ENCODE data around the gene SERPINI1. TPM values are rescaled to one million over a fixed set of nuclear protein-coding genes. Genes with fewer than 3 reads are reported as not detected.

SERPINI1 gene
- total and polyA plus RNA-seq, 2 of the 8 experiments (the other 6 are each of a cell fraction or from before 2014, with no cell fraction given), result 5.3 to 9.9 TPM

- Histone ChIP-seq H3K79me2 (ENCODE audit: control insufficient read depth in 1 of 2, insufficient read depth in 2 of 2, low read length in 2 of 2) (no peaks in the 10 kb centered on the region), H3K23ac (ENCODE audit: insufficient read length) (no peak overlapping the region), H2AK5ac (ENCODE audit: low read depth, low read length) (no peak overlapping the region), H3K9ac (replicated peaks in 1 of 4; ENCODE audit: extremely low read depth in 1 of 4, low read depth in 3 of 4, low read length in 3 of 4) (peak overlapping the region in 1 of 4 experiments; percentile 34; a peak in 1 of 7 replicates), H3K27ac (ENCODE audit: low read depth, low read length) (no peak overlapping the region), H2AFZ (ENCODE audit: low read length) (no peak overlapping the region), H2BK120ac (replicated peaks; ENCODE audit: low read depth, low read length) (no peak overlapping the region), H3K4me2 (ENCODE audit: insufficient read depth in 1 of 2, low read depth in 2 of 2, low read length in 2 of 2) (no peak overlapping the region), H2BK5ac (ENCODE audit: low read depth, low read length) (no peak overlapping the region), H3K4ac (replicated peaks; ENCODE audit: insufficient read length, low read depth, low read length) (no peak overlapping the region), H4K8ac (ENCODE audit: extremely low read depth, insufficient read depth, low read length) (no peak overlapping the region), H3K27me3 (replicated peaks in 1 of 4; ENCODE audit: control insufficient read depth in 3 of 4, extremely low read depth in 1 of 4, insufficient read depth in 3 of 4, low read length in 3 of 4) (no peaks in the 10 kb centered on the region), H4K5ac (ENCODE audit: insufficient read length, low read depth, low read length) (no peak overlapping the region), H2BK12ac (ENCODE audit: low read depth, low read length) (no peak overlapping the region), H3K4me3 (ENCODE audit: extremely low read depth in 1 of 4, insufficient read depth in 2 of 4, low read depth in 3 of 4, low read length in 4 of 4) (no peak overlapping the region), H3K18ac (ENCODE audit: extremely low read depth, low read length) (no peak overlapping the region), H3K23me2 (ENCODE audit: low read depth, low read length) (no peaks in the 10 kb centered on the region; the same call in 1 of the 2 replicates), H3K79me1 (ENCODE audit: low read depth, low read length) (no peaks in the 10 kb centered on the region; the same call in 1 of the 2 replicates), H2BK15ac (ENCODE audit: low read length) (no peak overlapping the region), H4K20me1 (replicated peaks in 1 of 2; ENCODE audit: control insufficient read depth in 1 of 2, insufficient read depth in 2 of 2, low read length in 2 of 2) (no peaks in the 10 kb centered on the region), H3K9me3 (ENCODE audit: insufficient read depth in 2 of 2, low read depth in 1 of 2, low read length in 1 of 2) (no peaks in the 10 kb centered on the region), H3K14ac (ENCODE audit: insufficient read length) (no peak overlapping the region), H3K4me1 (replicated peaks in 1 of 4; ENCODE audit: control insufficient read depth in 3 of 4, insufficient read depth in 4 of 4, low read length in 3 of 4) (no peaks in the 10 kb centered on the region), H4K91ac (replicated peaks; ENCODE audit: insufficient read length, low read length) (no peak overlapping the region), H2BK20ac (ENCODE audit: low read length) (no peak overlapping the region), H3K56ac (replicated peaks; ENCODE audit: insufficient read length, low read depth, low read length) (no peak overlapping the region), H3K36me3 (ENCODE audit: control insufficient read depth in 2 of 4, insufficient read depth in 4 of 4, low read length in 3 of 4) (peaks cover 0 to 41% (median 7%) of the 10 kb centered on the region in 4 experiments; a peak in 4 of 8 replicates)
- TF ChIP-seq RFX5 (IDR thresholded peaks at IDR 0.05; ENCODE audit: borderline replicate concordance, low read depth, low read length) (no peak), HDAC2 (IDR thresholded peaks at IDR 0.05; ENCODE audit: borderline replicate concordance in 1 of 2, low read depth in 2 of 2, low read length in 2 of 2) (no peak), SIN3A (conservative IDR thresholded peaks at IDR 0.05 in 1 of 2, IDR thresholded peaks at IDR 0.05 in 1 of 2; ENCODE audit: low read depth in 1 of 2, low read length in 2 of 2) (no peak), GABPA (IDR thresholded peaks at IDR 0.05; ENCODE audit: borderline replicate concordance, insufficient read depth, low read length) (no peak)
- CTCF ChIA-PET (ENCODE audit: partially characterized antibody), result interaction anchor here (1.5 kb wide), 2 partner anchors 11 to 50 kb away, joined by 4 to 7 read pairs; no protein-coding TSS in a partner anchor
- POLR2A ChIA-PET (ENCODE audit: partially characterized antibody), result no interaction called here
- no peak for DNase-seq (ENCODE audit: low read depth in 1 of 2, low spot score in 2 of 2)
- 75% methylated on average over 3 of the region's 3 CpGs; no CpG with 5 or more reads in 1 of the 2 experiments for WGBS, 2 experiments (ENCODE audit: extremely low coverage in 1 of 2, insufficient coverage in 1 of 2, insufficient read length in 1 of 2, insufficient replicate concordance in 2 of 2, low coverage in 1 of 2, low lambda C conversion rate in 2 of 2, missing lambda C conversion rate in 1 of 2)
- FAIRE-seq, result no peak
These were observed 44.2 kb upstream of the SERPINI1 start for GRCh38 chr3:167691366-167691765.

All from H1 (cell line).